Keratinocyte (primary cell): ENCODE data around the gene PHLPP1. TPM values are rescaled to one million over a fixed set of nuclear protein-coding genes. Genes with fewer than 3 reads are reported as not detected.

Source experiments
- DNase-seq: peaks from one replicate; pipeline ENCODE4 v3.0.0-alpha.2; 2011; ENCODE audit warnings: low read depth, missing footprints, low spot score
- FAIRE-seq: peaks from 2 replicates; lab custom pipeline; 2011; peaks lifted over from hg19 to GRCh38; lab: Jason Lieb, UNC
- H2AFZ ChIP-seq: 2 replicates; pipeline ENCODE4 v1.6.0; 2012; ENCODE audit warnings: low read length, control low read depth, inconsistent platforms; ENCODE audit not compliant: control insufficient read depth
- H3K27ac ChIP-seq: 2 replicates; pipeline ENCODE4 v1.5.1; 2011; ENCODE audit warnings: low read length; ENCODE audit not compliant: control insufficient read depth, insufficient read depth
- H3K27me3 ChIP-seq: 3 replicates; pipeline ENCODE4 v1.6.0; 2011; ENCODE audit warnings: low read length; ENCODE audit not compliant: control insufficient read depth, insufficient read depth; ENCODE audit errors: extremely low read depth
- H3K36me3 ChIP-seq, 2 experiments: 2 replicates in 1 of 2; 3 replicates in 1 of 2; pipeline ENCODE4 v1.5.1; 2011; ENCODE audit warnings: low read length in 2 of 2, mild to moderate bottlenecking in 1 of 2; ENCODE audit not compliant: control insufficient read depth in 2 of 2, insufficient read depth in 2 of 2; ENCODE audit errors: extremely low read depth in 1 of 2
- H3K4me1 ChIP-seq: 3 replicates; pipeline ENCODE4 v1.5.1; 2011; ENCODE audit warnings: low read length; ENCODE audit not compliant: control insufficient read depth, insufficient read depth; ENCODE audit errors: extremely low read depth
- H3K4me2 ChIP-seq: 3 replicates; pipeline ENCODE4 v1.6.0; 2011; ENCODE audit warnings: low read depth, low read length; ENCODE audit not compliant: control insufficient read depth, insufficient read depth; ENCODE audit errors: extremely low read depth
- H3K4me3 ChIP-seq, 3 experiments: fragments of 200-600 bp in 1 of 3; sonication (generic) in 1 of 3; 2 replicates in 2 of 3; 3 replicates in 1 of 3; pipeline ENCODE4 v1.5.1; 2011 to 2016; ENCODE audit warnings: low read length in 3 of 3, mild to moderate bottlenecking in 3 of 3, control low read depth in 2 of 3, inconsistent platforms in 1 of 3, low read depth in 1 of 3, mixed read lengths in 1 of 3, mixed run types in 1 of 3, moderate library complexity in 1 of 3; ENCODE audit not compliant: control insufficient read depth in 2 of 3, insufficient read depth in 2 of 3; ENCODE audit errors: extremely low read depth in 1 of 3
- H3K79me2 ChIP-seq: 2 replicates; pipeline ENCODE4 v1.6.0; 2012; ENCODE audit warnings: low read length; ENCODE audit not compliant: control insufficient read depth, insufficient read depth
- H3K9ac ChIP-seq: 3 replicates; pipeline ENCODE4 v1.6.0; 2011; ENCODE audit warnings: low read length; ENCODE audit not compliant: control insufficient read depth, insufficient read depth; ENCODE audit errors: extremely low read depth
- H3K9me1 ChIP-seq: 3 replicates; pipeline ENCODE4 v1.6.0; 2011; ENCODE audit warnings: low read length; ENCODE audit not compliant: control insufficient read depth, insufficient read depth; ENCODE audit errors: extremely low read depth
- H3K9me3 ChIP-seq: 2 replicates; pipeline ENCODE4 v1.5.1; 2012; ENCODE audit warnings: low read depth, low read length; ENCODE audit not compliant: control insufficient read depth
- H4K20me1 ChIP-seq: 3 replicates; pipeline ENCODE4 v1.6.0; 2011; ENCODE audit warnings: low read length; ENCODE audit not compliant: control insufficient read depth, insufficient read depth; ENCODE audit errors: extremely low read depth
- EZH2 ChIP-seq: IDR thresholded peaks from one replicate; pipeline ENCODE4 v1.6.1; 2012; ENCODE audit warnings: inconsistent platforms, mild to moderate bottlenecking, low read length, moderate library complexity
- dilution Hi-C: fragments of 300-500 bp; cut with MboI; formaldehyde crosslinking; loops from one replicate; pipeline ENCODE4 v1.7.0; 2020; ENCODE audit warnings: low sequenced_read_pairs; ENCODE audit not compliant: extremely low pct_ligation_motif_present
- polyA plus RNA-seq, 5 experiments: library from polyadenylated mRNA; depleted of rRNA in 3 of 5; stranded (reverse) in 3 of 5; stranded (forward) in 1 of 5; unstranded in 1 of 5; fragments of >200 nt; gene quantifications; 1 replicate in 1 of 5; 2 replicates in 3 of 5; 3 replicates in 1 of 5; pipeline versions ENCODE4 v1.2.1 to v1.2.3, GENCODE V29; 2011 to 2012; ENCODE audit warnings: missing spikeins in 2 of 5, low read depth in 1 of 5, low replicate concordance in 1 of 5
- TF ChIP-seq, protein P1 (sequence below), 3 experiments: IDR thresholded peaks in 1 of 3; conservative IDR thresholded peaks in 1 of 3; optimal IDR thresholded peaks in 1 of 3; 2 replicates in 2 of 3; 3 replicates in 1 of 3; pipeline versions ENCODE3 to v1.5.1; 2011; ENCODE audit warnings: low read length in 3 of 3, mild to moderate bottlenecking in 3 of 3, moderate library complexity in 2 of 3, control low read depth in 1 of 3, inconsistent platforms in 1 of 3; ENCODE audit not compliant: insufficient read depth in 2 of 3; ENCODE audit errors: extremely low read depth in 1 of 3

PHLPP1 gene
- polyA plus RNA-seq, 1 donor (not counting 4 experiments of a cell fraction or from before 2014, with no cell fraction given): 8.4 TPM

GRCh38 chr18:62811674-62812073 is 96.3 kb downstream of the PHLPP1 start:
- Histone ChIP-seq H4K20me1 (no peaks in the 10 kb centered on the region), H3K27me3 (no peaks in the 10 kb centered on the region), H3K9me1 (no peaks in the 10 kb centered on the region), H3K4me1 (no peaks in the 10 kb centered on the region), H3K9ac (no peak overlapping the region), H3K4me3 (no peak overlapping the region), H3K79me2 (no peaks in the 10 kb centered on the region), H3K36me3 (no peaks in the 10 kb centered on the region), H3K27ac (no peak overlapping the region), H3K4me2 (no peak overlapping the region), H2AFZ (no peak overlapping the region), H3K9me3 (no peaks in the 10 kb centered on the region)
- TF ChIP-seq EZH2: no peak
- TF ChIP-seq, protein P1, sequence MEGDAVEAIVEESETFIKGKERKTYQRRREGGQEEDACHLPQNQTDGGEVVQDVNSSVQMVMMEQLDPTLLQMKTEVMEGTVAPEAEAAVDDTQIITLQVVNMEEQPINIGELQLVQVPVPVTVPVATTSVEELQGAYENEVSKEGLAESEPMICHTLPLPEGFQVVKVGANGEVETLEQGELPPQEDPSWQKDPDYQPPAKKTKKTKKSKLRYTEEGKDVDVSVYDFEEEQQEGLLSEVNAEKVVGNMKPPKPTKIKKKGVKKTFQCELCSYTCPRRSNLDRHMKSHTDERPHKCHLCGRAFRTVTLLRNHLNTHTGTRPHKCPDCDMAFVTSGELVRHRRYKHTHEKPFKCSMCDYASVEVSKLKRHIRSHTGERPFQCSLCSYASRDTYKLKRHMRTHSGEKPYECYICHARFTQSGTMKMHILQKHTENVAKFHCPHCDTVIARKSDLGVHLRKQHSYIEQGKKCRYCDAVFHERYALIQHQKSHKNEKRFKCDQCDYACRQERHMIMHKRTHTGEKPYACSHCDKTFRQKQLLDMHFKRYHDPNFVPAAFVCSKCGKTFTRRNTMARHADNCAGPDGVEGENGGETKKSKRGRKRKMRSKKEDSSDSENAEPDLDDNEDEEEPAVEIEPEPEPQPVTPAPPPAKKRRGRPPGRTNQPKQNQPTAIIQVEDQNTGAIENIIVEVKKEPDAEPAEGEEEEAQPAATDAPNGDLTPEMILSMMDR (optimal IDR thresholded peaks at IDR 0.05 in 1 of 3, IDR thresholded peaks at IDR 0.05 in 1 of 3, conservative IDR thresholded peaks at IDR 0.05 in 1 of 3; ENCODE audit: extremely low read depth in 1 of 3, insufficient read depth in 2 of 3, low read length in 3 of 3): no peak
- DNase-seq (no peak), FAIRE-seq (no peak)
- dilution Hi-C loops: no loop called here

- no peak overlapping the region for H3K4me2 ChIP-seq
- H3K4me3 ChIP-seq: no peak overlapping the region
- peaks cover 2% of the 10 kb centered on the region for H3K79me2 ChIP-seq
- no peak overlapping the region for H3K9ac ChIP-seq
- TF ChIP-seq EZH2: no peak
- TF ChIP-seq, protein P1 (optimal IDR thresholded peaks at IDR 0.05 in 1 of 3, IDR thresholded peaks at IDR 0.05 in 1 of 3, conservative IDR thresholded peaks at IDR 0.05 in 1 of 3; ENCODE audit: extremely low read depth in 1 of 3, insufficient read depth in 2 of 3, low read length in 3 of 3): no peak
- H3K27me3 ChIP-seq: no peaks in the 10 kb centered on the region
- H3K9me3 ChIP-seq: no peaks in the 10 kb centered on the region
- no peak overlapping the region for H2AFZ ChIP-seq
- H3K9me1 ChIP-seq: no peaks in the 10 kb centered on the region
- H4K20me1 ChIP-seq: no peaks in the 10 kb centered on the region
- FAIRE-seq (no peak), DNase-seq (no peak)
- no peaks in the 10 kb centered on the region for H3K36me3 ChIP-seq
- H3K4me1 ChIP-seq: no peaks in the 10 kb centered on the region
- no peak overlapping the region for H3K27ac ChIP-seq
- dilution Hi-C loops: no loop called here
These were observed 96.9 kb downstream of the PHLPP1 start for GRCh38 chr18:62812242-62812641.
